Mesothelial cell of epicardium (in vitro differentiated cells): Measurements from ENCODE around the gene SPECC1L. TPM values are rescaled to one million over a fixed set of nuclear protein-coding genes. Genes with fewer than 3 reads are reported as not detected.

Source experiments
- DNase-seq, 2 experiments: peaks; one replicate each; pipeline ENCODE4 v3.0.0; 2021; ENCODE audit warnings: low spot score in 2 of 2; ENCODE audit not compliant: unreplicated experiment in 2 of 2
- H3K27ac Mint-ChIP-seq: 2 replicates; pipeline ENCODE4 v1.8.0; 2021; ENCODE audit warnings: mixed read lengths
- H3K27me3 Mint-ChIP-seq: 2 replicates; pipeline ENCODE4 v1.8.0; 2021; ENCODE audit warnings: low read depth, mixed read lengths
- H3K36me3 Mint-ChIP-seq: 2 replicates; pipeline ENCODE4 v1.8.0; 2021; ENCODE audit warnings: mixed read lengths
- H3K4me1 Mint-ChIP-seq: 2 replicates; pipeline ENCODE4 v1.8.0; 2021; ENCODE audit warnings: mixed read lengths
- H3K4me3 Mint-ChIP-seq: 2 replicates; pipeline ENCODE4 v1.8.0; 2021; ENCODE audit warnings: mild to moderate bottlenecking, moderate library complexity, mixed read lengths
- H3K9me3 Mint-ChIP-seq: 2 replicates; pipeline ENCODE4 v1.8.0; 2021; ENCODE audit warnings: mixed read lengths
- total RNA-seq: library from RNA; stranded (reverse); gene quantifications from 3 replicates; pipeline ENCODE4 v1.2.1, GENCODE V29; 2021
- TF ChIP-seq, protein P1 (sequence below): fragments of 200-600 bp; sonication (generic); IDR thresholded peaks from one replicate; pipeline ENCODE4 v1.5.0; 2021; ENCODE audit warnings: antibody characterized with exemption; ENCODE audit not compliant: unreplicated experiment

SPECC1L gene
- total RNA-seq, 1 donor from 2014 or later, result 88.0 TPM

DNA sequence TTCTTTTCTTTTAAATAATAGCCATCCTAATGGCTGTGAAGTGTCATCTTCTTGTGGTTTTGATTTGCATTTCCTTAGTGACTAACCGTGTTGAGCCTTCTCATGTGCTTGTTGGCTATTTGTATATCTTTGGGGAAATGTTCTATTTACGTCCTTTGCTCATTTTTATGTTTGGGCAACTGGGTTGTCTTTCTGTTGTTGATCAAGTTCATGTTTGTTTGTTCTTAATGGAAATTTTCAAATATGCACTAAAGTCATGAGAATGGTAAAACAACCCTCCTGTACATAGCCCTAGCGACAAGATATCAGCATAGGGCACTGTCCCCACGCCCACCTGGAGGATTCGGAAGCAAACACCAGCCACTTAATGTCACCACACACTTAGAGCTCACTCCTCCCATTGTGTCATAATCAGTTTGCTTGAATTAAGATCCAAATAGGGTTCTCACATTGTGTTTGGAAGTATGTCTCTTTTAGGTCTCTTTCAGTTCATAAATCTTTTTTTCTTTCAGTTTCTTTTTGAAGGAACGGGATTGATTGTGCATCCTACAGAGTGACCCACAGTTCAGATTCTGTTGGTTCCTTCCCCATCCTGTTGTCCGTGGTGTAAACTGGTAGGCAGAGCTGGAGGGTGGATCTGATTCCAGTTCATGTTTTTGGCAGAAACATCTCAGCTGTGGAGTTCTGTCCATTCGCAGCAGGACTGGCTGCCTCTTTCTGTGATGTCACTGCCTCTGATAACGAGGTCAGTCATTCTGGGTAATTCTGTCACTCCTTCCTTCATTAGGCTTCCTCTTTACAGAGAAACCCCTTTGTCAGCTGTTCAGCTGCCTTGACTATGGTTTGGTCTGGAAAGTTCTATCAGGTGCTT, 130.3 kb downstream of the SPECC1L start:
- peaks cover 65% of the 10 kb centered on the region for H3K4me1 Mint-ChIP-seq
- no peaks in the 10 kb centered on the region for H3K27me3 Mint-ChIP-seq
- H3K9me3 Mint-ChIP-seq, result no peaks in the 10 kb centered on the region
- H3K4me3 Mint-ChIP-seq, result no peak overlapping the region
- DNase-seq, result no peak
- peaks cover 24% of the 10 kb centered on the region for H3K36me3 Mint-ChIP-seq
- TF ChIP-seq, protein P1, sequence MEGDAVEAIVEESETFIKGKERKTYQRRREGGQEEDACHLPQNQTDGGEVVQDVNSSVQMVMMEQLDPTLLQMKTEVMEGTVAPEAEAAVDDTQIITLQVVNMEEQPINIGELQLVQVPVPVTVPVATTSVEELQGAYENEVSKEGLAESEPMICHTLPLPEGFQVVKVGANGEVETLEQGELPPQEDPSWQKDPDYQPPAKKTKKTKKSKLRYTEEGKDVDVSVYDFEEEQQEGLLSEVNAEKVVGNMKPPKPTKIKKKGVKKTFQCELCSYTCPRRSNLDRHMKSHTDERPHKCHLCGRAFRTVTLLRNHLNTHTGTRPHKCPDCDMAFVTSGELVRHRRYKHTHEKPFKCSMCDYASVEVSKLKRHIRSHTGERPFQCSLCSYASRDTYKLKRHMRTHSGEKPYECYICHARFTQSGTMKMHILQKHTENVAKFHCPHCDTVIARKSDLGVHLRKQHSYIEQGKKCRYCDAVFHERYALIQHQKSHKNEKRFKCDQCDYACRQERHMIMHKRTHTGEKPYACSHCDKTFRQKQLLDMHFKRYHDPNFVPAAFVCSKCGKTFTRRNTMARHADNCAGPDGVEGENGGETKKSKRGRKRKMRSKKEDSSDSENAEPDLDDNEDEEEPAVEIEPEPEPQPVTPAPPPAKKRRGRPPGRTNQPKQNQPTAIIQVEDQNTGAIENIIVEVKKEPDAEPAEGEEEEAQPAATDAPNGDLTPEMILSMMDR, result no peak
- peak overlapping the region; percentile 0 for H3K27ac Mint-ChIP-seq

DNA sequence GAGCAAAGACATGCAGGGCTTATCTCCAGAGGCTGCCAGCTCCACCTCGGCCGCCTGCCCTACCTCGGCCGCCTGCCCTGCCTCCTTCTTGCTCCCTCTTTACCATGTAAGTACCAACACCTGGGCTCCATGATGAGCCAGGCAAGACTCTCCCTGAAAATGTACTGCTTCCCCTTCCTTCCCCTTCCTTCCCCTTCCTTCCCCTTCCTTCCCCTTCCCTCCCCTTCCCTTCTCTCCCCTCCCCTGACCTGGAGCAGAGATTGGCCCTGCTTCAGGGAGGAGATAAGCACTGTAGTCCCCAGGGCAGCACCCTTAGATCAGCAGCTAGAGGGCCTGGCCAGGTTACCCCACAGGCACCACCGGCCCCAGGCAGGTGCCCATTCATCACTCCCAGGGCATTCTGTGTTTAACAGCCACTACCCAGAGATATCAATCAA, 131.3 kb downstream of the SPECC1L start:
- DNase-seq, result no peak
- no peaks in the 10 kb centered on the region for H3K27me3 Mint-ChIP-seq
- TF ChIP-seq, protein P1, result no peak
- H3K27ac Mint-ChIP-seq, result peak overlapping the region; percentile 92
- peaks cover 72% of the 10 kb centered on the region for H3K4me1 Mint-ChIP-seq
- peaks cover 20% of the 10 kb centered on the region for H3K36me3 Mint-ChIP-seq
- H3K9me3 Mint-ChIP-seq, result no peaks in the 10 kb centered on the region
- H3K4me3 Mint-ChIP-seq, result peak overlapping the region; percentile 34

DNA sequence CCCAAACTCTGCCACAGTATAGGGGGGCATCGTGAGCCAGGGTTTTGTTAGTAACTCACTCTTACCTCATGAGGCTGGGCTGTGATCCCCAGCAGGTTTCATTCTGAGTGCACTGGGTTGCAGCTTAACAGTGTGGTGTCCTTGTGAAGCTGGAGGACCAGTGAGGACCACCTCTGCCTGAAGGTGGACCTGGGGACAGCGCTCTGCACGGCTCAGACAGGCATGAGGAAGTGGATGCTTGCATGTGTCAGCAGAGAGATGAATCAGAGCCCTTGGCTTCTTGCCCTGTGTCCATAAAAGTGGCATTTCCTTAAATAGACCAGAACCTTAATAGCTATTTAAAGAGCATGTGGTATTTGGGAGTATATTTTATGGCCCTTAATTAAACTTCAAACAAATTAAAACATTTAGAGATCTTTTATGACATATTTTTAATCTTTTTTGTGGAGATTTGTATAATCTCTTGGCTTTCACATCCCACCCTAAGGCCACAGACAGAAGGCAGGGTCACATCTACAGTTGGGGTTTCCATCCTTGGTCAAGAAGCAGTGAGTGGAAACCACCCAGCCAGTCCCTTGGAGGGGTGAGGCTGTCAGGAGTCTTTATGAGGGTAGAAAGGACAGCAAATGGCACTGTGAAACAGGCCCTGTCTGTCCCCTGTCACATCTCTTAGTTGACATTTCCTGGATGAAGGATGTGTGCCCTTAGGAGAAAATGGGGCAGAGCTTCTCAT, 132.0 kb downstream of the SPECC1L start:
- Mint-ChIP-seq H3K4me1 (peaks cover 79% of the 10 kb centered on the region), H3K27ac (peak overlapping the region; percentile 92)

DNA sequence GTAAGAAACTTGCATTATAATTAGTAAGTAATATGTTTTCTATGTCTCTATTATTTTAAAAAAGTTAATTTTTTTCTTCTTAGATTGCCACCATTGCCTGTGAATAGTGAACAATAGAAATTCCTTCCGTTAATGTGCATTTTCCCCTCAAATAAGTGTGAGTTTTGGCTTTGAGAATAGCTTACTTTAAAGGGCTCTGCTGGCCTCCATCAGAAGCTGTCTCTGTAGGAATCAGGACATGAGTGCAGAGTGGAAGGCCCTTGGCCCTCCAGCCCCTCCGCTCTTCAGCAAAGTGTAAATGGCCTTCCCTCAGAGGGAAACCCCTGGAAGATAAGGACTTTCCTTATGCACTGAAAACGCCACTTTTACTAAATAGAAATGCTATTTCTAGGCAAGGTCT, 132.7 kb downstream of the SPECC1L start:
- H3K27ac Mint-ChIP-seq, result peak overlapping the region; percentile 89
- H3K4me1 Mint-ChIP-seq, result peaks cover 80% of the 10 kb centered on the region
- peaks cover 16% of the 10 kb centered on the region for H3K36me3 Mint-ChIP-seq
- TF ChIP-seq, protein P1, result no peak
- H3K4me3 Mint-ChIP-seq, result no peak overlapping the region
- no peak for DNase-seq
- H3K27me3 Mint-ChIP-seq, result no peaks in the 10 kb centered on the region
- no peaks in the 10 kb centered on the region for H3K9me3 Mint-ChIP-seq

More for the DNA sequence above, 132.0 kb downstream of the SPECC1L start:
- peaks cover 20% of the 10 kb centered on the region for H3K36me3 Mint-ChIP-seq
- H3K9me3 Mint-ChIP-seq, result no peaks in the 10 kb centered on the region
- H3K4me3 Mint-ChIP-seq, result peak overlapping the region; percentile 34
- TF ChIP-seq, protein P1, result no peak
- DNase-seq, result peak in 1 of 2 experiments; percentile 56
- no peaks in the 10 kb centered on the region for H3K27me3 Mint-ChIP-seq

DNA sequence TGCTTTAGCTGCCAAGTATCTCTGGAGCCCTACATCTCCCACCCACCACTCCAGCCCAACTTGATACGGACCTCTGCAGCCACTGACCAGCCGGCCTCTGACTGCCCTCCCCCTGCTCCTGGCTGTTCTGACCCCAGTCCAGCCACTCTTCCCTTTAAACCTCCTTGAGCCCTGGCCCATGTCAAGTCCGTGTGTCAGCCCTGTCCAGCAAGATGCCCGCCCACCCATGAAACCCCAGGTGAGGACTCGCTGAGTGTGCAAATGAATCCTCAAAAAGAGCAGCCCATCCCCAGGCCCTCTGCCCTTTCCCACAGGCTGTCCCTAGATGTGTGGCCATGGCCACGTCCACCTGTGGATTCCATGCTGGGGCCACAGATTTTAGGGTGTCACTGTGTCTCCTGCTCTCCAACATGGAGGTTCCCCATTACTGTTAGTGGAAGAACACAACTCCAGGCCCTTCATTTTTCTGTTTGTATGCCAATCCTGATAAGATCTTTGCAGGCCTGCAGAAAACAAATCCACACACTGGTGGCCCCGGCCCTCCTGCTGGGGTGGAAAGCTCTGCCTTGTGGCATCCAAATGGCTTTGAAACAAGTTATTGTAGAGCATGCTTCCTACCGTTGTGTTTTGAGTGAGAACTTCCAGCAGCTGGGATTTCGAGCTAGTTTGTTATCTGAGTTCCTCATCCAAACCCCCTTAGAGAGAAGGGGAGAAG, 134.1 kb downstream of the SPECC1L start:
- Mint-ChIP-seq H3K4me3 (no peak overlapping the region), H3K27me3 (no peaks in the 10 kb centered on the region), H3K36me3 (peaks cover 11% of the 10 kb centered on the region), H3K27ac (peak overlapping the region; percentile 89), H3K4me1 (peaks cover 79% of the 10 kb centered on the region), H3K9me3 (no peaks in the 10 kb centered on the region)
- DNase-seq, result no peak
- TF ChIP-seq, protein P1, result no peak
